Esophagus muscularis mucosa (tissue), 4 donors: ENCODE data around the gene SYCE1.
A peak's percentile ranks its signal among the peaks of the same experiment; 100 is the strongest.

Source experiments
- CTCF ChIP-seq, 3 experiments: fragments of 200-600 bp in 2 of 3; fragments of 450-650 bp in 1 of 3; sonication (generic) in 2 of 3; IDR thresholded peaks; one replicate each; pipeline ENCODE4 v1.5.1; 2017 to 2019; ENCODE audit warnings: antibody characterized with exemption in 3 of 3, mild to moderate bottlenecking in 2 of 3, moderate library complexity in 1 of 3
- EP300 ChIP-seq: sonication (generic); formaldehyde crosslinking; IDR thresholded peaks from one replicate; pipeline ENCODE4 v1.6.1; 2017; ENCODE audit warnings: antibody characterized with exemption
- POLR2A ChIP-seq: fragments of 450-650 bp; IDR thresholded peaks from one replicate; pipeline ENCODE4 v1.6.1; 2017; ENCODE audit warnings: antibody characterized with exemption, moderate library complexity, mild to moderate bottlenecking, low read depth
- POLR2AphosphoS5 ChIP-seq, 2 donors: sonication (generic); formaldehyde crosslinking; IDR thresholded peaks; one replicate each; pipeline ENCODE4 v1.6.1; 2017; ENCODE audit warnings: antibody characterized with exemption in 2 of 2

DNA sequence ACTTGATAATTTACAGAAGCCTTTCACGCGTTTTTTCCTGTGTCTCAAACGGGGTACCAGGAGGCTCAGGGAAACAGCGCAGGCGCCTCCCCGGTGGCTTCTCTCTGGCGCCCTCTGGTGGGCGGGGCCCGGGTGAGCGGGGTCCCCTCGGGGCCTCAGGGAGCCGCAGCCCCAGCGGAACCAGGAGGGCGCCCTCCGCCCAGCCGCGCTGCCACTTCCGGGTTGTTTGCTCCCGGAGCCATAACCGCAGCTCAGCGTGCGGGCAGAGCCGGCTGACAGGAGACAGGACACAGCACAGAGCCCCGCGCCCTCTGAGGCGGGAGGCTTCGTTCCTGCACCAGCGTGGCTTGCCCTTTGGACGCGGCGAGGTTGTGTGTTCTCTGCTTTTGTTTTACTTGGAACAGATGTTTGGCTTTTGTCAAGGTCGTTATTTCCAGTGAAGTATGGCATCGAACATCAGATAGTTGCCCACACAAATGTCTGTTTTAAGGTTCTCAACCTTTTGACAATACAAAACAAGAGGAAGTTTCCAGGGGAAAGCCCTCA lies 45.1 kb downstream of the SYCE1 start:
- TF ChIP-seq CTCF (IDR thresholded peaks at IDR 0.05) (peak; percentile 84 to 94 (median 86)), EP300 (no peak), POLR2A (no peak), POLR2AphosphoS5 (IDR thresholded peaks at IDR 0.05) (peak in 1 of 2 donors; percentile 49)
